ENCODE measurements around the gene GPC2.
A peak's percentile ranks its signal among the peaks of the same experiment; 100 is the strongest.
"Not testable (repeated sequence)": the region's sequence is repeated elsewhere in the genome, so short reads cannot be mapped to it uniquely, and the experiment has no call there.

Gene GPC2, protein sequence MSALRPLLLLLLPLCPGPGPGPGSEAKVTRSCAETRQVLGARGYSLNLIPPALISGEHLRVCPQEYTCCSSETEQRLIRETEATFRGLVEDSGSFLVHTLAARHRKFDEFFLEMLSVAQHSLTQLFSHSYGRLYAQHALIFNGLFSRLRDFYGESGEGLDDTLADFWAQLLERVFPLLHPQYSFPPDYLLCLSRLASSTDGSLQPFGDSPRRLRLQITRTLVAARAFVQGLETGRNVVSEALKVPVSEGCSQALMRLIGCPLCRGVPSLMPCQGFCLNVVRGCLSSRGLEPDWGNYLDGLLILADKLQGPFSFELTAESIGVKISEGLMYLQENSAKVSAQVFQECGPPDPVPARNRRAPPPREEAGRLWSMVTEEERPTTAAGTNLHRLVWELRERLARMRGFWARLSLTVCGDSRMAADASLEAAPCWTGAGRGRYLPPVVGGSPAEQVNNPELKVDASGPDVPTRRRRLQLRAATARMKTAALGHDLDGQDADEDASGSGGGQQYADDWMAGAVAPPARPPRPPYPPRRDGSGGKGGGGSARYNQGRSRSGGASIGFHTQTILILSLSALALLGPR

DNA sequence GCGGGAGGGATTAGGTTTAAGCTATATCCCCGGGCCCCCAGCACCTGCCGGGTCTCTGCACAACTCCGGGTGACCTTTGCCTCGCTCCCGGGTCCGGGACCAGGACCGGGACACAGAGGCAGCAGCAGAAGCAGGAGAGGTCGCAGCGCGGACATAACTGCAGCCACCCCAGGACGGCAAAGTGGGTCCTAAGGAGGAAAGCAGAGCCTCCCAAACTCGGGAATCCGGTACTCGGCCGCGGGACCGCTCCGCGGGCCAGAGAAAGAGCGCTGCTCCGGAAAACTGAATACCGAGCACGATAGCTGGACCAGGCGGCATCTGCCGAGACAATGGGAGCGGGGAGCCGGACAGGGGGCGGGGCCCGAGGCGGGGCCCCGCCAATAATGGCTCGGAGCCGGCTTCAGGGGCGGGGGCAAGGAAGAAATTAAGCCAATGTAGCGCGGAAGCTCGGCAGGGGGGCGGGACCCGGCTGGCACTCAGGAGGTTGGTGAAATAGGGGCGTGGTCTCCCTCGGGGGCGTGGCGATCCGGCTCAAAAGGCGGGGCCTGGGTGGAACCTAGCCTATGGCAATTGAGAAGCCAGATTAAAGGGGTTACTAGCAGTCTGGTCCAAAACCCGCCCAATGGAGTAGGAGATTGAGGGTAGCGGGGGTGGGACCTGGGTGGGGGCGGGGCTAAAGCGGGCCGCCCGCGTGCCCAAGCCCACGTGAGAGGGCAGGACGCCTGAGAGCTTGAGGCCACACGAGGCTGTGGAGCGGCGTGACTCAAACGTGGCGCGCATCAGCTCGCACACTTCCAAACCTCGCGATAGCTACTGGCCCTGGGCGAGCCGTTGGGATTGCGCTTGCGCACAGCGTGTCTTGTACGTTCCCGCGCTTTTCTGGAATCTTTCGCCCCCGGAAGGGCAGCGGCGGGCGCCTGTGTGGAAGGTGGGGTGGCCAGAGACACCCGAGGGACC is at the start of gene GPC2, which contains the start of gene STAG3:
GPC2 (minus strand) TSS at position 337 of the 957 bp plus-strand sequence; CDS start at position 155, 182 bp downstream.
STAG3 (plus strand) TSS at position 874 of the 957 bp plus-strand sequence. CDS start 2,639 bp downstream, outside the sequence.
- DNase-seq, result peak; percentile 100
- Mint-ChIP-seq H3K27me3 (ENCODE audit: low read depth, poor library complexity) (peaks cover 36% of the 10 kb centered on the region), H3K4me1 (peaks cover 47% of the 10 kb centered on the region), H3K9me3 (no peaks in the 10 kb centered on the region), H3K27ac (no peak within 1 kb of the TSS), H3K4me3 (peak within 1 kb of the TSS; percentile 93), H3K36me3 (ENCODE audit: low read depth) (peaks cover 26% of the 10 kb centered on the region)
- TF ChIP-seq, protein P1, sequence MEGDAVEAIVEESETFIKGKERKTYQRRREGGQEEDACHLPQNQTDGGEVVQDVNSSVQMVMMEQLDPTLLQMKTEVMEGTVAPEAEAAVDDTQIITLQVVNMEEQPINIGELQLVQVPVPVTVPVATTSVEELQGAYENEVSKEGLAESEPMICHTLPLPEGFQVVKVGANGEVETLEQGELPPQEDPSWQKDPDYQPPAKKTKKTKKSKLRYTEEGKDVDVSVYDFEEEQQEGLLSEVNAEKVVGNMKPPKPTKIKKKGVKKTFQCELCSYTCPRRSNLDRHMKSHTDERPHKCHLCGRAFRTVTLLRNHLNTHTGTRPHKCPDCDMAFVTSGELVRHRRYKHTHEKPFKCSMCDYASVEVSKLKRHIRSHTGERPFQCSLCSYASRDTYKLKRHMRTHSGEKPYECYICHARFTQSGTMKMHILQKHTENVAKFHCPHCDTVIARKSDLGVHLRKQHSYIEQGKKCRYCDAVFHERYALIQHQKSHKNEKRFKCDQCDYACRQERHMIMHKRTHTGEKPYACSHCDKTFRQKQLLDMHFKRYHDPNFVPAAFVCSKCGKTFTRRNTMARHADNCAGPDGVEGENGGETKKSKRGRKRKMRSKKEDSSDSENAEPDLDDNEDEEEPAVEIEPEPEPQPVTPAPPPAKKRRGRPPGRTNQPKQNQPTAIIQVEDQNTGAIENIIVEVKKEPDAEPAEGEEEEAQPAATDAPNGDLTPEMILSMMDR (IDR thresholded peaks at IDR 0.05), result no peak

DNA sequence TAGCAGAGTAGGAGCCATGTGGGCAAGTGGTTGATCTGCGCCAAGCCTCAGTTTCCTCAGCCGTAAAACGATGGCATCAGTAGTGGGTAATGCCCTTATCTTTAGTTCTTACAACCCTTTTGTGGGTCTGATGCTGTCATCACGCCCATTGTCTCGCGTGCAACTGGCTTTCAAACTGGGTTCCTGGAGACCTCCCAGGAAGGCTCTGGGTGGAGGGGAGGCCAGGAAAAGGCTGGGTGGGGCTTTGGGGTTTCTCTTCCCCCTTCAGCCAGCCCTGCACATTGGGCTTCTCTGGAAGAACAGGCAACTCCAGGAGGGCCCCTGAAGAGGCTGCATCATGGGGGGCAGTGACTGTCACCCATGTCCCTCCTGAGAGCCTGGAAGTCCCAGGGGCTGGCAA is 47.7 kb upstream of the GPC2 start:
- not testable (repeated sequence) for H3K36me3 Mint-ChIP-seq (ENCODE audit: low read depth); DNase-seq; H3K27ac Mint-ChIP-seq; H3K9me3 Mint-ChIP-seq; H3K4me1 Mint-ChIP-seq; H3K4me3 Mint-ChIP-seq; H3K27me3 Mint-ChIP-seq (ENCODE audit: low read depth, poor library complexity)

DNA sequence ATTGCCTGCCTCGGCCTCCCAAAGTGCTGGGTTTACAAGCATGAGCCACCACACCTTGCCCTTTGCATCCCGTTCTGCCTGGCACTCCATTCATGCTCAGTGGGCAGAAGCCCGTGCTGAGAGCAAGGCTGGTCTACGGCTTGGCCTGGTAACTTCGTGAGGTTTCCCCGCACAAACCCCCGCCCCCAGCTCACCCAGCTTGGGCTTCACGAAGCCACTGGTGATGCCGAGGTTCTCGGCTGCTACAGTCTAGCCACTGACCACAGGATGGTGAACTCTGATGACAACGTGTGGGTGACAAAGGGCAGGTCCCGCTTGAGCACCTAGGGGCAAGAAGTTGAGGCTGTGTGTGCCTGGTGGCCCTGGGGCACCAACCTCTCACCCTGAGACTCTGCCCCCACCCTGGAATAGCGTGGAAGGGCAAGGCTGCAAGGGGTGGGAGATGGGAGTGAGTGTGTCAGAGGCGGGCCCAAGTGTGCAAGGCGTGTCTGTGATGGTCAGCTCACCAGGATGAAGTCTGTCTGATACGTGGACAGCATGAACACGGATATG is 46.3 kb upstream of the GPC2 start:
- H3K27me3 Mint-ChIP-seq (ENCODE audit: low read depth, poor library complexity); DNase-seq; H3K4me1 Mint-ChIP-seq; H3K36me3 Mint-ChIP-seq (ENCODE audit: low read depth); H3K9me3 Mint-ChIP-seq; H3K27ac Mint-ChIP-seq; H3K4me3 Mint-ChIP-seq: not testable (repeated sequence)

DNA sequence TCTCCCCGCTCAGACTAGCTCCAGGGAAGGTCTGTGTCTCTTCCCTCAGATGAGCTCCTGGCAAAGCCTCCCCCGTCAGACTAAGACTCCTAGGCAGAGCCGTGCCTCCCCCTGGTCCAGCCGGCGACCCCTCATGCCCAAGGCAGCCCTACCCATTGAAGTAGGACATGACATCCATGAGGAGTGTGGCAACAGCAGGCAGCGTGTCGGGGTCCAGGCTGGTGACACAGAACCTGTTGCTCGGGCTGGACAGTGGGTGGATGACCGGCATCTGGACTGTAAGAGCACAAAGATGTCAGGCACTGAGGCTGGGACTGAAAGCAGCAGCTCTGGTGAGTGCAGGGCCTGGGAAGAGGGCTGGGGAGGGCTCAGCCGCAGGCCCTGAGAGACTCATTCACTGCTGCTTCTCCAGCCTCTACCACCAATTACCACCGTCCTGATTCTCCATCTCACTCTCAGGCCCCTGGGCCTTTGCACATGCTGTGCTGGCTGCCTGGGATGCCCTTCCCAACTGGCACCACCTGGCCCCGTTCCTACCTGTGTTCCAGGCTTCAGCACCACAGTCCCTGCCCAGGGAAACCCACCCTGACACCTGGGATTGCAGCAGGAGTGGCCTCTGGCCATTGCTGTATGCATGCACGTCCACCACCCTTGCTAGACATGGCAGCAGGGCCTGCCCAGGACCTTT is 45.4 kb upstream of the GPC2 start:
- DNase-seq, result no peak
- TF ChIP-seq, protein P1 (IDR thresholded peaks at IDR 0.05), result no peak
- no peaks in the 10 kb centered on the region for H3K9me3 Mint-ChIP-seq
- H3K4me3 Mint-ChIP-seq, result no peak overlapping the region
- no peak overlapping the region for H3K27ac Mint-ChIP-seq
- peaks cover 11% of the 10 kb centered on the region for H3K4me1 Mint-ChIP-seq
- H3K36me3 Mint-ChIP-seq (ENCODE audit: low read depth), result peaks cover 4% of the 10 kb centered on the region
- no peaks in the 10 kb centered on the region for H3K27me3 Mint-ChIP-seq (ENCODE audit: low read depth, poor library complexity)

DNA sequence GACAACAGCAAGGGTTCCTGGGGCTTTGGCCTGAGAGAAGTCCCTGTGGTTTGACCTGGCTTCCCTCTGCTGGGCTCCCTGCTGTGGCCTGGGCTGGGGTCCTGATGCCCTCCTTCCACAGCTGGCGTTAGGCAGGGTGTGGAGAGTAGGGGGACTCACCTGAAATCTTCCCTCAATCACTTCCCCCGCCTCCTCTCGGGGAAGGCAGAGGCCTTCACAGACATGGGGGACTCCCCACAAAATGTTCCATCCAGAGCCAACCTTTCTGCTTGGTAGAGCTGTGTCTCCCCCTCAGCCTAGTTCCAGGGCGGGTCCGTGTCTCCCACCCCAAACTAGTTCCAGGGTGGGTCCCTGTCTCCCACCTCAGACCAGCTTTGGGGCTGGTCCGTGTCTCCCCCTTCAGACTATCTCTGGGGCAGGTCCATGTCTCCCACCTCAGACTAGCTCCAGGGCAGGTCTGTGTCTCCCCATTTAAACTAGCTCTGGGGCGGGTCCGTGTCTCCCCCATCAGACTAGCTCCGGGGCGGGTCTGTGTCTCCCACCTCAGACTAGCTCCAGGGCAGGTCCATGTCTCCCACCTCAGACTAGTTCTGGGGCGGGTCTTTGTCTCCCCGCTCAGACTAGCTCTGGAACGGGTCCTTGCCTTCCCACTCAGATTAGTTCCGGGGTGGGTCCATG is 44.7 kb upstream of the GPC2 start:
- Mint-ChIP-seq H3K4me1 (peaks cover 16% of the 10 kb centered on the region), H3K36me3 (ENCODE audit: low read depth) (peaks cover 4% of the 10 kb centered on the region), H3K4me3 (no peak overlapping the region), H3K27ac (no peak overlapping the region), H3K9me3 (no peaks in the 10 kb centered on the region), H3K27me3 (ENCODE audit: low read depth, poor library complexity) (no peaks in the 10 kb centered on the region)
- TF ChIP-seq, protein P1 (IDR thresholded peaks at IDR 0.05), result no peak
- DNase-seq, result no peak

DNA sequence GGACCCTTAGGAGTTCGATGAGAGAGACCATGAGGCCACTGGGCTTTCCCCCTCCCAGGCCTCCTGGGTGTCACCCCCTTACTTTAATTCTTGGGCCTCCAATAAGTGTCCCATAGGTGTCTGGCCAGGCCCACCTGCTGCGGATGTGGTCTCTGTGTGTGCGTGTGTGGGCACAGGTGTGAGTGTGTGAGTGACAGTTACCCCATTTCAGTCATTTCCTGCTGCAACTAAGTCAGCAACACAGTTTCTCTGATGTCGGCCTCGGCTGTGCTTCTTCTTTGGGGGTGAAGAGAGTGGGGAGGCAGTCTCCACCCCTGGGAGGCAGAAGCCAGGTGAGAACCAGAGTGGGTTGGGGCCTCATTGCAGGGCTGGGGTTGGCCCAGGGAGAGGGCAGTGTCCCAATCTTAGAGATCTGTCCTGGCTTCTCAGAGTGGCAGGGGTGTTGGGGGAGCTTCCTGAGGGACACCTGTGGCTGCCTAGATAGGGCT is 44.1 kb upstream of the GPC2 start:
- H3K36me3 Mint-ChIP-seq (ENCODE audit: low read depth), result peaks cover 4% of the 10 kb centered on the region
- H3K27me3 Mint-ChIP-seq (ENCODE audit: low read depth, poor library complexity), result peaks cover 3% of the 10 kb centered on the region
- no peak overlapping the region for H3K27ac Mint-ChIP-seq

More for the DNA sequence above, 44.1 kb upstream of the GPC2 start:
- Mint-ChIP-seq H3K4me1 (peaks cover 10% of the 10 kb centered on the region), H3K4me3 (no peak overlapping the region), H3K9me3 (no peaks in the 10 kb centered on the region)
- DNase-seq, result no peak
- TF ChIP-seq, protein P1 (IDR thresholded peaks at IDR 0.05), result no peak

All from nephron progenitor cell (in vitro differentiated cells).